HCT116 (cell line): Measurements from ENCODE around the gene LRRC15. TPM values are rescaled to one million over a fixed set of nuclear protein-coding genes. Genes with fewer than 3 reads are reported as not detected.

Experiments used
- ATAC-seq: fragments of 200-7000 bp; cut with Tn5 transposase; 2 replicates; pipeline ENCODE4 v1.9.1; 2020; ENCODE audit warnings: mild to moderate bottlenecking, moderate library complexity
- BruUV-seq: library from RNA; stranded (reverse); fragments of 400-500 nt; replicated peaks from 2 replicates; lab custom pipeline; 2021; lab: Mats Ljungman, UMichigan
- CTCF ChIA-PET: fragments of 300-600 bp; sonication (Branson Sonifier 250); formaldehyde crosslinking; loops from one replicate; lab custom pipeline; 2021; ENCODE audit warnings: antibody characterized with exemption; lab: Charles Lee
- POLR2A ChIA-PET: fragments of 300-600, 350-600 bp; sonication (Branson Sonifier 250); formaldehyde crosslinking; loops from one replicate; lab custom pipeline; 2021; ENCODE audit warnings: antibody characterized with exemption; lab: Charles Lee
- RAD21 ChIA-PET, 2 experiments: fragments of 300-600 bp; sonication (Branson Sonifier 250); formaldehyde crosslinking; loops; one replicate each; lab custom pipeline; 2023; ENCODE audit warnings: low total read pairs in 2 of 2; ENCODE audit not compliant: uncharacterized antibody in 2 of 2, unreplicated experiment in 2 of 2, low non-redundant PET in 1 of 2; lab: Charles Lee
- DNase-seq: peaks from one replicate; pipeline ENCODE4 v3.0.0-alpha.2; 2010; ENCODE audit warnings: low read depth, low spot score
- H2AFZ ChIP-seq: fragments of 200-600 bp; shearing (Covaris generic), sonication (generic); 2 replicates; pipeline ENCODE4 v1.6.1; 2017; ENCODE audit warnings: low read depth, mixed run types, mixed read lengths, antibody characterized with exemption, low read length; ENCODE audit not compliant: poor library complexity, severe bottlenecking
- H3K27ac ChIP-seq: 2 replicates; pipeline ENCODE4 v1.5.1; 2012; ENCODE audit warnings: low read depth, low read length
- H3K27me3 ChIP-seq: fragments of 200-600 bp; sonication (generic); 2 replicates; pipeline ENCODE4 v1.6.1; 2016; ENCODE audit warnings: mixed run types, low read length, mixed read lengths; ENCODE audit not compliant: insufficient read depth
- H3K36me3 ChIP-seq, 2 experiments: fragments of 200-500 bp in 1 of 2; fragments of 200-600 bp in 1 of 2; sonication (Bioruptor generic) in 1 of 2; sonication (generic) in 1 of 2; 2 replicates each; pipeline versions ENCODE4 v1.5.1 to v1.6.1; 2014 to 2016; ENCODE audit warnings: low read length in 2 of 2, inconsistent platforms in 1 of 2, mixed read lengths in 1 of 2, mixed run types in 1 of 2; ENCODE audit not compliant: insufficient read depth in 2 of 2, control insufficient read depth in 1 of 2
- H3K4me1 ChIP-seq, 2 experiments: fragments of 200-600 bp in 1 of 2; sonication (generic) in 1 of 2; 2 replicates each; pipeline versions ENCODE4 v1.5.1 to v1.6.1; 2012 to 2017; ENCODE audit warnings: low read length in 2 of 2, inconsistent platforms in 1 of 2, mild to moderate bottlenecking in 1 of 2, mixed read lengths in 1 of 2, mixed run types in 1 of 2, moderate library complexity in 1 of 2; ENCODE audit not compliant: insufficient read depth in 2 of 2, control insufficient read depth in 1 of 2
- H3K4me2 ChIP-seq: fragments of 200-600 bp; sonication (generic); 2 replicates; pipeline ENCODE4 v1.6.1; 2017; ENCODE audit warnings: mixed run types, low read length, mixed read lengths
- H3K4me3 ChIP-seq, 2 experiments: fragments of 200-600 bp in 1 of 2; sonication (generic) in 1 of 2; replicated peaks in 1 of 2; 2 replicates each; pipeline ENCODE4 v1.5.1; 2011 to 2016; ENCODE audit warnings: low read length in 2 of 2, control low read depth in 1 of 2, low read depth in 1 of 2, mild to moderate bottlenecking in 1 of 2, mixed read lengths in 1 of 2, mixed run types in 1 of 2
- H3K79me2 ChIP-seq: fragments of 200-600 bp; sonication (generic); 2 replicates; pipeline ENCODE4 v1.6.1; 2017; ENCODE audit warnings: mild to moderate bottlenecking, mixed run types, low read length, moderate library complexity, mixed read lengths; ENCODE audit not compliant: insufficient read depth
- H3K9ac ChIP-seq: fragments of 200-600 bp; sonication (generic); 2 replicates; pipeline ENCODE4 v1.6.1; 2016; ENCODE audit warnings: low read length, mixed read lengths
- H3K9me2 ChIP-seq: fragments of 200-600 bp; sonication (generic), shearing (Covaris generic); 2 replicates; pipeline ENCODE4 v1.6.1; 2017; ENCODE audit warnings: mixed run types, mild to moderate bottlenecking, moderate library complexity; ENCODE audit not compliant: insufficient read depth
- H3K9me3 ChIP-seq, 2 experiments: fragments of 200-500 bp in 1 of 2; fragments of 200-600 bp in 1 of 2; sonication (Bioruptor generic) in 1 of 2; sonication (generic) in 1 of 2; 2 replicates each; pipeline ENCODE4 v1.6.1; 2014 to 2017; ENCODE audit warnings: low read length in 2 of 2, mixed read lengths in 2 of 2, inconsistent platforms in 1 of 2, low read depth in 1 of 2, mild to moderate bottlenecking in 1 of 2, mixed run types in 1 of 2, moderate library complexity in 1 of 2; ENCODE audit not compliant: control insufficient read depth in 1 of 2, insufficient read depth in 1 of 2
- H4K20me1 ChIP-seq: fragments of 200-600 bp; sonication (generic), shearing (Covaris generic); 2 replicates; pipeline ENCODE4 v1.6.1; 2017; ENCODE audit warnings: mixed run types, mild to moderate bottlenecking, moderate library complexity; ENCODE audit not compliant: insufficient read depth
- ATF3 ChIP-seq: IDR thresholded peaks from 2 replicates; pipeline ENCODE4 v1.6.1; 2012
- CBX3 ChIP-seq: IDR thresholded peaks from 2 replicates; pipeline ENCODE4 v1.6.1; 2012; ENCODE audit warnings: low read depth
- EZH2 ChIP-seq: fragments of 200-600 bp; sonication (generic); IDR thresholded peaks from 2 replicates; pipeline ENCODE4 v1.6.1; 2017; ENCODE audit warnings: antibody characterized with exemption, mixed run types
- FOSL1 ChIP-seq: IDR thresholded peaks from 2 replicates; pipeline ENCODE4 v1.6.1; 2012; ENCODE audit warnings: low read depth
- TCF7L2 ChIP-seq: IDR thresholded peaks from 2 replicates; pipeline ENCODE4 v1.7.0; 2011; ENCODE audit warnings: borderline replicate concordance, inconsistent platforms; ENCODE audit not compliant: insufficient read depth, insufficient read length; ENCODE audit errors: extremely low read depth
- ZBTB33 ChIP-seq: IDR thresholded peaks from 2 replicates; pipeline ENCODE4 v1.6.1; 2011; ENCODE audit warnings: mild to moderate bottlenecking, low read length, moderate library complexity; ENCODE audit not compliant: insufficient replicate concordance; ENCODE audit errors: extremely low read depth
- intact Hi-C: fragments of 100-400 bp; cut with micrococcal nuclease; formaldehyde crosslinking; loops from 2 replicates; pipeline ENCODE4 v1.10.0; 2022
- total RNA-seq: library from RNA; stranded (reverse); gene quantifications from one replicate; pipeline ENCODE4 v1.2.1, GENCODE V29; 2021; ENCODE audit not compliant: unreplicated experiment
- TF ChIP-seq, protein P1 (sequence below), 3 experiments: fragments of 200-600 bp in 1 of 3; sonication (generic) in 1 of 3; IDR thresholded peaks in 2 of 3; conservative IDR thresholded peaks in 1 of 3; 2 replicates each; pipeline ENCODE4 v1.5.1; 2012 to 2017; ENCODE audit warnings: low read depth in 2 of 3, low read length in 2 of 3, antibody characterized with exemption in 1 of 3, borderline replicate concordance in 1 of 3, control low read depth in 1 of 3, mild to moderate bottlenecking in 1 of 3, mixed read lengths in 1 of 3, mixed run types in 1 of 3, moderate library complexity in 1 of 3; ENCODE audit not compliant: insufficient read depth in 1 of 3

Gene LRRC15
- total RNA-seq, 1 experiment from 2014 or later: not detected

GRCh38 chr3:194311000-194311399 is 58.5 kb downstream of the LRRC15 start:
- DNase-seq: no peak
- Histone ChIP-seq H3K9me2 (no peaks in the 10 kb centered on the region), H3K27ac (no peak overlapping the region), H4K20me1 (no peaks in the 10 kb centered on the region), H3K9ac (no peak overlapping the region), H2AFZ (no peak overlapping the region), H3K9me3 (no peaks in the 10 kb centered on the region), H3K4me1 (peaks cover 26 to 42% of the 10 kb centered on the region in 2 experiments), H3K4me2 (no peak overlapping the region), H3K79me2 (no peaks in the 10 kb centered on the region), H3K27me3 (no peaks in the 10 kb centered on the region), H3K36me3 (no peaks in the 10 kb centered on the region), H3K4me3 (no peak overlapping the region)
- ChIA-PET POLR2A (interaction anchor here (1.0 kb wide), 1 partner anchor 14 kb away, joined by 4 read pairs; no protein-coding TSS in a partner anchor), CTCF (no interaction called here), RAD21 (no interaction called here)
- TF ChIP-seq TCF7L2 (no peak), ATF3 (no peak)
- no peak for ATAC-seq
- intact Hi-C loops: no loop called here
- BruUV-seq: no TSS peak

GRCh38 chr3:194310060-194310835 is 59.3 kb downstream of the LRRC15 start:
- Histone ChIP-seq H3K79me2 (no peaks in the 10 kb centered on the region), H4K20me1 (no peaks in the 10 kb centered on the region), H3K9ac (no peak overlapping the region), H3K9me2 (no peaks in the 10 kb centered on the region), H3K4me2 (no peak overlapping the region), H3K9me3 (no peaks in the 10 kb centered on the region), H3K27me3 (no peaks in the 10 kb centered on the region), H3K27ac (no peak overlapping the region), H3K36me3 (no peaks in the 10 kb centered on the region), H3K4me3 (no peak overlapping the region), H2AFZ (no peak overlapping the region), H3K4me1 (peaks cover 24 to 35% of the 10 kb centered on the region in 2 experiments)
- no peak for DNase-seq
- TF ChIP-seq, protein P1, sequence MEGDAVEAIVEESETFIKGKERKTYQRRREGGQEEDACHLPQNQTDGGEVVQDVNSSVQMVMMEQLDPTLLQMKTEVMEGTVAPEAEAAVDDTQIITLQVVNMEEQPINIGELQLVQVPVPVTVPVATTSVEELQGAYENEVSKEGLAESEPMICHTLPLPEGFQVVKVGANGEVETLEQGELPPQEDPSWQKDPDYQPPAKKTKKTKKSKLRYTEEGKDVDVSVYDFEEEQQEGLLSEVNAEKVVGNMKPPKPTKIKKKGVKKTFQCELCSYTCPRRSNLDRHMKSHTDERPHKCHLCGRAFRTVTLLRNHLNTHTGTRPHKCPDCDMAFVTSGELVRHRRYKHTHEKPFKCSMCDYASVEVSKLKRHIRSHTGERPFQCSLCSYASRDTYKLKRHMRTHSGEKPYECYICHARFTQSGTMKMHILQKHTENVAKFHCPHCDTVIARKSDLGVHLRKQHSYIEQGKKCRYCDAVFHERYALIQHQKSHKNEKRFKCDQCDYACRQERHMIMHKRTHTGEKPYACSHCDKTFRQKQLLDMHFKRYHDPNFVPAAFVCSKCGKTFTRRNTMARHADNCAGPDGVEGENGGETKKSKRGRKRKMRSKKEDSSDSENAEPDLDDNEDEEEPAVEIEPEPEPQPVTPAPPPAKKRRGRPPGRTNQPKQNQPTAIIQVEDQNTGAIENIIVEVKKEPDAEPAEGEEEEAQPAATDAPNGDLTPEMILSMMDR (IDR thresholded peaks at IDR 0.05 in 2 of 3, conservative IDR thresholded peaks at IDR 0.05 in 1 of 3; ENCODE audit: borderline replicate concordance in 1 of 3, insufficient read depth in 1 of 3, low read depth in 2 of 3, low read length in 2 of 3): no peak
- no peak for TF ChIP-seq CBX3
- no peak for TF ChIP-seq FOSL1
- no peak for TF ChIP-seq EZH2
- no peak for TF ChIP-seq ZBTB33
- ChIA-PET CTCF (no interaction called here), POLR2A (interaction anchor here (1.0 kb wide), 1 partner anchor 13 kb away, joined by 4 read pairs; no protein-coding TSS in a partner anchor), RAD21 (no interaction called here)
- no TSS peak for BruUV-seq
- intact Hi-C loops: no loop called here
- ATAC-seq: no peak
